Osteoblast (primary cell): ENCODE data around the gene GABRA1. TPM values are rescaled to one million over a fixed set of nuclear protein-coding genes. Genes with fewer than 3 reads are reported as not detected.

Source experiments
- DNase-seq: peaks from one replicate; pipeline ENCODE4 v3.0.0; 2011; ENCODE audit warnings: low spot score, mixed read lengths; ENCODE audit not compliant: insufficient read length; ENCODE audit errors: missing footprints
- H2AFZ ChIP-seq: 2 replicates; pipeline ENCODE4 v1.6.0; 2011; ENCODE audit warnings: mild to moderate bottlenecking, low read length
- H3K27ac ChIP-seq: 2 replicates; pipeline ENCODE4 v1.5.1; 2011; ENCODE audit warnings: mild to moderate bottlenecking, low read depth, low read length, moderate library complexity
- H3K27me3 ChIP-seq: 2 replicates; pipeline ENCODE4 v1.6.0; 2012; ENCODE audit warnings: mild to moderate bottlenecking, control low read depth, inconsistent platforms, low read length, moderate library complexity; ENCODE audit not compliant: insufficient read depth
- H3K36me3 ChIP-seq: 2 replicates; pipeline ENCODE4 v1.5.1; 2011; ENCODE audit warnings: mild to moderate bottlenecking, low read length, control low read depth, moderate library complexity; ENCODE audit not compliant: insufficient read depth
- H3K4me1 ChIP-seq: 2 replicates; pipeline ENCODE4 v1.5.1; 2011; ENCODE audit warnings: mild to moderate bottlenecking, low read length, control low read depth, moderate library complexity; ENCODE audit not compliant: insufficient read depth
- H3K4me2 ChIP-seq: 2 replicates; pipeline ENCODE4 v1.6.0; 2011; ENCODE audit warnings: mild to moderate bottlenecking, low read length; ENCODE audit not compliant: insufficient read depth
- H3K4me3 ChIP-seq: fragments of 200-600 bp; sonication (generic); 3 replicates; pipeline ENCODE4 v1.5.1; 2012; ENCODE audit warnings: mild to moderate bottlenecking, low read length, inconsistent platforms; ENCODE audit not compliant: insufficient read depth
- H3K79me2 ChIP-seq: 2 replicates; pipeline ENCODE4 v1.6.0; 2012; ENCODE audit warnings: mild to moderate bottlenecking, low read length, control low read depth, inconsistent platforms; ENCODE audit not compliant: insufficient read depth
- H3K9me3 ChIP-seq: 2 replicates; pipeline ENCODE4 v1.5.1; 2011; ENCODE audit warnings: low read depth, low read length, control low read depth
- H4K20me1 ChIP-seq: 2 replicates; pipeline ENCODE4 v1.6.0; 2012; ENCODE audit warnings: mild to moderate bottlenecking, low read length, control low read depth; ENCODE audit not compliant: insufficient read depth
- CTCF ChIP-seq: IDR thresholded peaks from 2 replicates; pipeline ENCODE4 v1.5.1; 2011; ENCODE audit warnings: mild to moderate bottlenecking, low read depth, low read length, moderate library complexity; ENCODE audit errors: extremely low read depth
- total RNA-seq: library from RNA; depleted of rRNA; stranded (reverse); fragments of >200 nt; gene quantifications from 2 replicates; pipeline ENCODE4 v1.2.3, GENCODE V29; 2012

The GABRA1 gene
- total RNA-seq, 1 donor = not detected

GRCh38 chr5:161944974-161945373 lies 97.1 kb downstream of the GABRA1 start:
- H2AFZ ChIP-seq = no peak overlapping the region
- no peak overlapping the region for H3K4me2 ChIP-seq
- H3K27me3 ChIP-seq = no peaks in the 10 kb centered on the region
- H3K79me2 ChIP-seq = no peaks in the 10 kb centered on the region
- H3K4me1 ChIP-seq = no peaks in the 10 kb centered on the region
- no peaks in the 10 kb centered on the region for H3K36me3 ChIP-seq
- H4K20me1 ChIP-seq = no peaks in the 10 kb centered on the region
- TF ChIP-seq CTCF = no peak
- no peak overlapping the region for H3K27ac ChIP-seq
- DNase-seq = no peak
- peaks cover 2% of the 10 kb centered on the region for H3K9me3 ChIP-seq
- H3K4me3 ChIP-seq = no peak overlapping the region

GRCh38 chr5:161946911-161947310 lies 99.0 kb downstream of the GABRA1 start:
- Histone ChIP-seq H4K20me1 (no peaks in the 10 kb centered on the region), H3K79me2 (no peaks in the 10 kb centered on the region), H3K4me1 (no peaks in the 10 kb centered on the region), H3K27me3 (no peaks in the 10 kb centered on the region), H3K27ac (no peak overlapping the region), H3K36me3 (no peaks in the 10 kb centered on the region), H3K4me3 (no peak overlapping the region), H3K9me3 (no peaks in the 10 kb centered on the region), H3K4me2 (no peak overlapping the region), H2AFZ (no peak overlapping the region)
- DNase-seq = no peak
- no peak for TF ChIP-seq CTCF

Other genes with a start within 250 kb of the GABRA1 start
- gene GABRA6, start 162.4 kb upstream of the GABRA1 start, total RNA-seq = not detected in 2 replicates
- gene GABRG2, start 219.7 kb downstream of the GABRA1 start, total RNA-seq = not detected in 2 replicates